ENCODE results near the gene TNIP3. TPM values are rescaled to one million over a fixed set of nuclear protein-coding genes. Genes with fewer than 3 reads are reported as not detected.

The TNIP3 gene
- total and polyA plus RNA-seq, 8 donors: 0.75 to 8.8 (median 1.3) TPM

DNA sequence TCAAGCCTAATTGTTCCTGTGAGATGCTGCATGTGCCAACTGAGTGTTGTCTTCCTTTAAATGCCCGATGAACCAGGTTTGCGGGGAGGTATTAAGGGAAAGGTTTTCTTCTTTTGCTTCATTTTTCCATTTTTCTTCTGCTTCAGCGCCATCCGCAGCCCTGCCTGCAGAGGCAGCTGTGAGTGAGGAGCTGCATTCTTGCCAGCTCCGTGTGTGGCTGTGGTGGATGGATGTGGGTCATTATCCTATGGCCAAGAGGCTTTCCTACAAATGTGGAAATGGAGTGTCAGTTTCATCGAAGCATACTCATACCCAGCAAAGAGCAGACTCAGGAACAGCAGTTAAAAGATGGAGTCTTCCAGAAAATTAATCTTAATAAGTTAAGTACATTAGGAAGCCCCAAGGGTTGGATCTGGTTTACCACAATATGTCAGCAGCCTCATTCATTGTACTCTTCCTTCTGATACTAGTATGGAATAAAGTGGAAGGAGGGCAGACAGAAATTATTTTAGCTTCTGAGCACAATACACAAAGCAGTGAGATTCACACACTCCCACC lies 37.6 kb downstream of the TNIP3 start:
- intact Hi-C loops (cut with DNase I): no loop called here
- ATAC-seq: no peak
- no peak overlapping the region for H3K4me3 ChIP-seq

DNA sequence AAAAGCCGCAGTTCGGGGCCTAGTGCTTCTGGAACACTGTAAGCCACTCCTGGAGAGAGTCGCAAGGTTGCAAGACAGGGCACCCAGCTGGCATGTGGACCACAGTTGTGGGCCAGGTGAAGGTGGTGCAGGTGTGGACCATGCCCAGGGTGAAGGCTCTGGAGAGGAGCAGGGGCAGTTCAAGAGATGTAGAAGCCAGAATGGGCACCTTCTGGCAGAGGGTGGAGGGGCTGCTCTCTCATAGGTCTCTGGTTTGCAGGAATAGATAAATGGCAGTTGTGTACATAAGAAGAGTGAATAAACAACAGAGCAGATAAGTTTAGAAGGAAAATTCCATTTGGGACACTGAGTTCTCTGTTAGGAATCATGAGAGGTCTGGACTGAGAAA lies 38.6 kb downstream of the TNIP3 start:
- ATAC-seq (no peak), DNase-seq (no peak)
- no peak overlapping the region for H3K27ac ChIP-seq
- H3K9me3 ChIP-seq: no peaks in the 10 kb centered on the region
- H3K36me3 ChIP-seq: no peaks in the 10 kb centered on the region
- TF ChIP-seq, protein P1, sequence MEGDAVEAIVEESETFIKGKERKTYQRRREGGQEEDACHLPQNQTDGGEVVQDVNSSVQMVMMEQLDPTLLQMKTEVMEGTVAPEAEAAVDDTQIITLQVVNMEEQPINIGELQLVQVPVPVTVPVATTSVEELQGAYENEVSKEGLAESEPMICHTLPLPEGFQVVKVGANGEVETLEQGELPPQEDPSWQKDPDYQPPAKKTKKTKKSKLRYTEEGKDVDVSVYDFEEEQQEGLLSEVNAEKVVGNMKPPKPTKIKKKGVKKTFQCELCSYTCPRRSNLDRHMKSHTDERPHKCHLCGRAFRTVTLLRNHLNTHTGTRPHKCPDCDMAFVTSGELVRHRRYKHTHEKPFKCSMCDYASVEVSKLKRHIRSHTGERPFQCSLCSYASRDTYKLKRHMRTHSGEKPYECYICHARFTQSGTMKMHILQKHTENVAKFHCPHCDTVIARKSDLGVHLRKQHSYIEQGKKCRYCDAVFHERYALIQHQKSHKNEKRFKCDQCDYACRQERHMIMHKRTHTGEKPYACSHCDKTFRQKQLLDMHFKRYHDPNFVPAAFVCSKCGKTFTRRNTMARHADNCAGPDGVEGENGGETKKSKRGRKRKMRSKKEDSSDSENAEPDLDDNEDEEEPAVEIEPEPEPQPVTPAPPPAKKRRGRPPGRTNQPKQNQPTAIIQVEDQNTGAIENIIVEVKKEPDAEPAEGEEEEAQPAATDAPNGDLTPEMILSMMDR (IDR thresholded peaks at IDR 0.05): no peak
- no peak overlapping the region for H3K4me3 ChIP-seq
- no peaks in the 10 kb centered on the region for H3K4me1 ChIP-seq
- H3K27me3 ChIP-seq: no peaks in the 10 kb centered on the region
- intact Hi-C loops (cut with DNase I): no loop called here

More for the DNA sequence above, 37.6 kb downstream of the TNIP3 start:
- Histone ChIP-seq H3K9me3 (no peaks in the 10 kb centered on the region), H3K36me3 (no peaks in the 10 kb centered on the region), H3K27me3 (no peaks in the 10 kb centered on the region), H3K27ac (no peak overlapping the region), H3K4me1 (no peaks in the 10 kb centered on the region)
- DNase-seq: no peak
- TF ChIP-seq, protein P1 (IDR thresholded peaks at IDR 0.05): no peak

DNA sequence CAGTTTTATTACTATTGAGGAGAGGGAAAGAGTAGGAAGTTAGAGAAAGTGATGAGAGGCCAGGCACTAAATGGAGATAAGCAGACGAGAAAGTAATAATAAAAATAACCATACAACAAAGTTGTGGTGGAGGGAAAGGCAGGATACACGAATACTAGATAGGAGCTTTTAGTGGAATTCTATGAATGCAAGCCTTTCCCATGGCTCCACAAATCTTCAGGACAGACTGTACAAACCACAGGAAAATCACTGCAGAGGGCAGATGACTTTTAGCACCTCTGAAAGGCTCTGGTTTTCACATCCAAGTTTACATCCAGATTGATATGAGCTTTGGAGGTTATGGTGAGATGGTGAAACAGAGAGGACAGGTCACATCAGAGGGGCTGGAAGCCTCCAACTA lies 41.5 kb downstream of the TNIP3 start:
- intact Hi-C loops (cut with DNase I): no loop called here
- H3K4me3 ChIP-seq: no peak overlapping the region
- H3K9me3 ChIP-seq: no peaks in the 10 kb centered on the region
- H3K27me3 ChIP-seq: no peaks in the 10 kb centered on the region
- H3K4me1 ChIP-seq: no peaks in the 10 kb centered on the region
- no peak overlapping the region for H3K27ac ChIP-seq
- TF ChIP-seq, protein P1 (IDR thresholded peaks at IDR 0.05): no peak
- no peak for DNase-seq
- ATAC-seq: no peak
- H3K36me3 ChIP-seq: no peaks in the 10 kb centered on the region

DNA sequence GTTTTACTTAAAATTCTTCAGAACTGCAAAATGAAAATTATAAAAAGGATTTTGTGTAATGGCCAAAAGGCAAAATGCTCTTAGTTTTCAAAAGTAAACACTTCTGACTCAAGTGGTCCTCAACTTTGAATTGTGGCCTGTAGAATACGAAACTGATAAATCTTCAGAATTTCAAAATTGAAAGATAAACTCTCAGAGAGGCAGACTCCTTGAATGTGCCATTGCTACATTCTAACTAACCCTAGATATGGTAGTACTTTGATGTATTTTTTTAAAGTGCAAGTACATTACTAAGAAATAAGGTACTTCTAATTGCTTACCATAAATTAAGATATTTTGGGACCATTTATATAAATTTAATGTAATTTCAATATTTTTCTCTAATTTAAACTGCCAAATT lies 44.4 kb downstream of the TNIP3 start:
- TF ChIP-seq, protein P1 (IDR thresholded peaks at IDR 0.05): no peak
- Histone ChIP-seq H3K27me3 (peaks cover 0 to 2% of the 10 kb centered on the region in 2 donors), H3K4me1 (no peaks in the 10 kb centered on the region), H3K9me3 (no peaks in the 10 kb centered on the region), H3K4me3 (no peak overlapping the region), H3K36me3 (no peaks in the 10 kb centered on the region), H3K27ac (no peak overlapping the region)
- intact Hi-C loops (cut with DNase I): no loop called here
- no peak for DNase-seq
- peak; percentile 85 for ATAC-seq

DNA sequence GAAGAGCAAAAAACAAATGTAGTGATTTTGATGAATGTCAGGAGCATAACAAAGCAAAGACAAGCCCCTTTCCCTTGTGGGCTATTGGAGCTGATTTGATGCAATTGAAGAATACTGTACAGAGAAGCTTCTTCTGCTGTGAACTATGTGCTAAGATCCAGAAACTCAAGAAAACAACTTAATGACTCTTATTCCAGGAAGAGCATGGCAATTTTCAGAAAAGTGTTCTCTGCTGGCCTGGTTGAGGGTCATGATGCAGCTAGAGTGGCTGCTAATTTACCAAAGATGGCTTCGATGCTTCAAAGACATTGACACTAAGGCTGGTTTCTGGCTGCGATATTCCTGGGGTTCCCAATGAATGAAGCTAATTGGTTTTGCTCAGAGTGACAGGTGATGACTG lies 45.8 kb downstream of the TNIP3 start:
- Histone ChIP-seq H3K4me3 (no peak overlapping the region), H3K27me3 (peaks cover 0 to 2% of the 10 kb centered on the region in 2 donors), H3K27ac (no peak overlapping the region), H3K9me3 (no peaks in the 10 kb centered on the region), H3K4me1 (no peaks in the 10 kb centered on the region), H3K36me3 (no peaks in the 10 kb centered on the region)
- DNase-seq (no peak), ATAC-seq (no peak)
- intact Hi-C loops (cut with DNase I): no loop called here
- TF ChIP-seq, protein P1 (IDR thresholded peaks at IDR 0.05): no peak

Measured in left lung (tissue), 10 donors.